OCI-LY7 (cell line): ENCODE results near the gene CYP2A6. TPM values are rescaled to one million over a fixed set of nuclear protein-coding genes. Genes with fewer than 3 reads are reported as not detected.

ENCODE experiments used
- BruUV-seq: library from RNA; stranded (reverse); fragments of 400-500 nt; replicated peaks from 2 replicates; lab custom pipeline; 2021; lab: Mats Ljungman, UMichigan
- CTCF ChIA-PET: fragments of 300-600 bp; sonication (Branson Sonifier 250); formaldehyde crosslinking; loops from one replicate; lab custom pipeline; 2022; ENCODE audit warnings: antibody characterized with exemption; ENCODE audit not compliant: unreplicated experiment; lab: Charles Lee
- POLR2A ChIA-PET: fragments of 300-600 bp; sonication (Branson Sonifier 250); formaldehyde crosslinking; loops from one replicate; lab custom pipeline; 2022; ENCODE audit warnings: antibody characterized with exemption; lab: Charles Lee
- DNase-seq: peaks from one replicate; pipeline ENCODE4 v3.0.0-alpha.2; 2015; ENCODE audit warnings: low spot score
- H2AFZ ChIP-seq: fragments of 200-600 bp; sonication (generic), shearing (Covaris generic); 2 replicates; pipeline ENCODE4 v1.6.1; 2014; ENCODE audit warnings: mild to moderate bottlenecking, antibody characterized with exemption, low read length, moderate library complexity
- H3K27ac ChIP-seq: fragments of 200-600 bp; sonication (generic); 2 replicates; pipeline ENCODE4 v1.5.1; 2014; ENCODE audit warnings: mixed run types, low read depth, mild to moderate bottlenecking, moderate library complexity, low read length, inconsistent platforms; ENCODE audit not compliant: poor library complexity, severe bottlenecking
- H3K36me3 ChIP-seq: fragments of 200-600 bp; sonication (generic); 2 replicates; pipeline ENCODE4 v1.6.1; 2014; ENCODE audit warnings: mild to moderate bottlenecking, antibody characterized with exemption, low read length, moderate library complexity, mixed read lengths; ENCODE audit not compliant: insufficient read depth
- H3K4me1 ChIP-seq: fragments of 200-600 bp; sonication (generic); 2 replicates; pipeline ENCODE4 v1.5.1; 2014; ENCODE audit warnings: mild to moderate bottlenecking, low read length; ENCODE audit not compliant: insufficient read depth, poor library complexity, severe bottlenecking
- H3K4me2 ChIP-seq: fragments of 200-600 bp; sonication (generic); 2 replicates; pipeline ENCODE4 v1.6.1; 2014; ENCODE audit warnings: mild to moderate bottlenecking, low read length
- H3K4me3 ChIP-seq: fragments of 200-600 bp; sonication (generic); 2 replicates; pipeline ENCODE4 v1.5.1; 2014; ENCODE audit warnings: mild to moderate bottlenecking, low read depth, low read length; ENCODE audit not compliant: poor library complexity, severe bottlenecking
- H3K79me2 ChIP-seq: fragments of 200-600 bp; sonication (generic); 2 replicates; pipeline ENCODE4 v1.6.1; 2016; ENCODE audit warnings: low read depth, mild to moderate bottlenecking, low read length, moderate library complexity, mixed read lengths; ENCODE audit not compliant: insufficient read depth
- H3K9me2 ChIP-seq: fragments of 200-600 bp; sonication (generic); 2 replicates; pipeline ENCODE4 v1.6.1; 2016; ENCODE audit warnings: mild to moderate bottlenecking, low read length, mixed read lengths; ENCODE audit not compliant: insufficient read depth
- H3K9me3 ChIP-seq: fragments of 200-600 bp; sonication (generic); 2 replicates; pipeline ENCODE4 v1.6.1; 2014; ENCODE audit warnings: mild to moderate bottlenecking, mixed run types, low read length, mixed read lengths
- H4K20me1 ChIP-seq: fragments of 200-600 bp; sonication (generic); 2 replicates; pipeline ENCODE4 v1.6.1; 2014; ENCODE audit warnings: mild to moderate bottlenecking, antibody characterized with exemption, low read length, moderate library complexity, mixed read lengths; ENCODE audit not compliant: insufficient read depth
- CTCF ChIP-seq: fragments of 200-600 bp; sonication (generic); conservative IDR thresholded peaks from 2 replicates; pipeline ENCODE4 v1.5.1; 2014; ENCODE audit warnings: mild to moderate bottlenecking, antibody characterized with exemption, low read length, moderate library complexity, mixed read lengths
- EZH2phosphoT487 ChIP-seq: fragments of 200-600 bp; sonication (generic); IDR thresholded peaks from 2 replicates; pipeline ENCODE4 v1.6.1; 2018; ENCODE audit warnings: low read depth, borderline replicate concordance, mild to moderate bottlenecking, mixed run types, antibody characterized with exemption, low read length, moderate library complexity, mixed read lengths
- intact Hi-C: fragments of 100-400 bp; cut with micrococcal nuclease; formaldehyde crosslinking; loops from one replicate; pipeline ENCODE4 v1.10.0; 2022; ENCODE audit not compliant: unreplicated experiment
- total RNA-seq, 2 experiments: library from RNA; depleted of rRNA in 1 of 2; stranded (reverse); fragments of >200 nt in 1 of 2; shearing (Covaris generic) in 1 of 2; gene quantifications; 2 replicates each; pipeline ENCODE4 v1.2.3, GENCODE V29; 2014 to 2022

CYP2A6 gene
- total RNA-seq, 2 experiments from 2014 or later, result not detected

- intact Hi-C loops, result no loop called here
- Histone ChIP-seq H3K4me3 (peak overlapping the region; percentile 99), H3K36me3 (peaks cover 62% of the 10 kb centered on the region)
Measured at GRCh38 chr19:40801426-40802299, 48.6 kb downstream of the CYP2A6 start.

GRCh38 chr19:40800997-40801377, 49.3 kb downstream of the CYP2A6 start:
- TF ChIP-seq CTCF, result no peak
- TF ChIP-seq EZH2phosphoT487, result no peak
- no peaks in the 10 kb centered on the region for H3K9me3 ChIP-seq
- no peak overlapping the region for H3K27ac ChIP-seq
- intact Hi-C loops, result no loop called here
- peaks cover 79% of the 10 kb centered on the region for H3K4me1 ChIP-seq
- ChIA-PET CTCF (interaction anchor here (1.0 kb wide), 1 partner anchor 24 kb away, joined by 6 read pairs; no protein-coding TSS in a partner anchor), POLR2A (interaction anchor here (0.6 to 1.1 kb wide), 3 partner anchors 23 to 339 kb away, joined by 3 read pairs; partner anchors contain the start of gene RAB4B)
- H4K20me1 ChIP-seq, result peaks cover 20% of the 10 kb centered on the region
- no peak overlapping the region for H2AFZ ChIP-seq
- H3K36me3 ChIP-seq, result peaks cover 56% of the 10 kb centered on the region
- peak overlapping the region; percentile 97 for H3K4me2 ChIP-seq
- H3K9me2 ChIP-seq, result no peaks in the 10 kb centered on the region
- no TSS peak for BruUV-seq
- DNase-seq, result no peak
- H3K79me2 ChIP-seq, result peaks cover 66% of the 10 kb centered on the region
- peak overlapping the region; percentile 99 for H3K4me3 ChIP-seq

More at GRCh38 chr19:40801426-40802299, 48.6 kb downstream of the CYP2A6 start:
- H3K27ac ChIP-seq, result peak overlapping the region; percentile 81
- no peaks in the 10 kb centered on the region for H3K9me3 ChIP-seq
- ChIA-PET CTCF (interaction anchor here (1.0 kb wide), 1 partner anchor 24 kb away, joined by 6 read pairs; no protein-coding TSS in a partner anchor), POLR2A (interaction anchor here (0.6 to 1.3 kb wide), 4 partner anchors 23 to 339 kb away, joined by 3 to 4 read pairs (median 3); partner anchors contain the start of gene RAB4B)
- H2AFZ ChIP-seq, result no peak overlapping the region
- H3K4me2 ChIP-seq, result peak overlapping the region; percentile 97
- no peak for TF ChIP-seq EZH2phosphoT487
- TF ChIP-seq CTCF, result no peak
- no peak for DNase-seq
- peaks cover 80% of the 10 kb centered on the region for H3K4me1 ChIP-seq
- TSS peak; percentile 76 for BruUV-seq
- peaks cover 72% of the 10 kb centered on the region for H3K79me2 ChIP-seq
- H4K20me1 ChIP-seq, result peaks cover 22% of the 10 kb centered on the region
- H3K9me2 ChIP-seq, result no peaks in the 10 kb centered on the region
